DMS79 treated with DMSO at 0.1 percent for 48 hours (cell line): Measurements from ENCODE around the gene DND1.
"Not testable (repeated sequence)": the region's sequence is repeated elsewhere in the genome, so short reads cannot be mapped to it uniquely, and the experiment has no call there.

Source experiments
- DNase-seq: peaks from one replicate; lab custom pipeline; 2025; lab: John Stamatoyannopoulos, UW

Gene DND1

GRCh38 chr5:140673187-140673976 lies at the start of gene DND1:
Gene DND1, minus strand, starts transcription at chr5:140673576. Its CDS starts 34 bp downstream, at chr5:140673542.
- DNase-seq = no peak

- not testable (repeated sequence) for DNase-seq
Measured at GRCh38 chr5:140721395-140721794, 48.0 kb upstream of the DND1 start.

GRCh38 chr5:140720738-140721137 lies 47.4 kb upstream of the DND1 start:
- DNase-seq = not testable (repeated sequence)

GRCh38 chr5:140718266-140718592 lies 44.9 kb upstream of the DND1 start:
- no peak for DNase-seq

GRCh38 chr5:140716238-140716637 lies 42.9 kb upstream of the DND1 start:
- not testable (repeated sequence) for DNase-seq

GRCh38 chr5:140713562-140714094 lies 40.3 kb upstream of the DND1 start:
- DNase-seq = no peak

GRCh38 chr5:140711794-140712193 lies 38.4 kb upstream of the DND1 start:
- DNase-seq = peak; percentile 17

- DNase-seq = peak; percentile 65
Measured at GRCh38 chr5:140710899-140711552, 37.6 kb upstream of the DND1 start.

GRCh38 chr5:140708787-140709186 lies 35.4 kb upstream of the DND1 start:
- DNase-seq = not testable (repeated sequence)

GRCh38 chr5:140707812-140708211 lies 34.4 kb upstream of the DND1 start:
- DNase-seq = no peak

- DNase-seq = peak; percentile 80
Measured at GRCh38 chr5:140700177-140701144, 27.1 kb upstream of the DND1 start, which contains the start of gene ZMAT2. Gene ZMAT2, plus strand, starts transcription at chr5:140700447. Its CDS starts 14 bp downstream, at chr5:140700461.

- no peak for DNase-seq
Measured at GRCh38 chr5:140696891-140697492, 23.6 kb upstream of the DND1 start.

- no peak for DNase-seq
Measured at GRCh38 chr5:140694276-140694675, 20.9 kb upstream of the DND1 start.

GRCh38 chr5:140690941-140691924 lies 17.9 kb upstream of the DND1 start, which contains the start of the genes HARS1 and HARS2:
Gene HARS1, minus strand, starts transcription at chr5:140691370. Its CDS starts 66 bp downstream, at chr5:140691304.
Gene HARS2, plus strand, starts transcription at chr5:140691455. Its CDS starts 194 bp downstream, at chr5:140691649.
- peak; percentile 64 for DNase-seq

- no peak for DNase-seq
Measured at GRCh38 chr5:140690376-140690932, 17.1 kb upstream of the DND1 start.

- DNase-seq = no peak
Measured at GRCh38 chr5:140678993-140679392, 5.6 kb upstream of the DND1 start.

GRCh38 chr5:140677947-140678346 lies 4.6 kb upstream of the DND1 start:
- DNase-seq = no peak

GRCh38 chr5:140674629-140675028 lies 1.3 kb upstream of the DND1 start:
- DNase-seq = no peak

- DNase-seq = no peak
Measured at GRCh38 chr5:140674211-140674610, 835 bp upstream of the DND1 start.
